OCI-LY3 (cell line): Measurements from ENCODE around the gene METTL23.
"Not testable (repeated sequence)": the region's sequence is repeated elsewhere in the genome, so short reads cannot be mapped to it uniquely, and the experiment has no call there.

Experiments
- H2AFZ ChIP-seq: fragments of 200-600, 300-600 bp; shearing (Covaris generic); 2 replicates; pipeline ENCODE4 v1.6.0; 2014; ENCODE audit warnings: antibody characterized with exemption, low read depth, low read length
- H3K27ac ChIP-seq: fragments of 200-600, 300-600 bp; sonication (generic); 2 replicates; pipeline ENCODE4 v1.5.1; 2014; ENCODE audit warnings: mild to moderate bottlenecking, low read length, moderate library complexity, mixed read lengths
- H3K27me3 ChIP-seq: fragments of 200-600, 300-600 bp; sonication (generic); 2 replicates; pipeline ENCODE4 v1.6.1; 2014; ENCODE audit warnings: low read depth, low read length, mixed read lengths
- H3K36me3 ChIP-seq: fragments of 200-600, 300-600 bp; sonication (generic); replicated peaks from 2 replicates; pipeline ENCODE3; 2014; ENCODE audit warnings: low read depth, low read length, mixed read lengths
- H3K4me1 ChIP-seq: fragments of 300-600, 200-600 bp; sonication (generic); 2 replicates; pipeline ENCODE4 v1.6.1; 2014; ENCODE audit warnings: low read length, mixed read lengths
- H3K4me2 ChIP-seq: fragments of 200-600, 300-600 bp; sonication (generic); 2 replicates; pipeline ENCODE4 v1.6.1; 2014; ENCODE audit warnings: low read length, mixed read lengths
- H3K4me3 ChIP-seq: fragments of 300-600, 200-600 bp; sonication (generic); 2 replicates; pipeline ENCODE4 v1.5.1; 2014; ENCODE audit warnings: antibody characterized with exemption, mild to moderate bottlenecking, low read length, moderate library complexity
- H3K79me2 ChIP-seq: fragments of 300-600, 200-600 bp; shearing (Covaris generic); 2 replicates; pipeline ENCODE4 v1.6.1; 2014; ENCODE audit warnings: mild to moderate bottlenecking, low read length, mixed read lengths
- H3K9ac ChIP-seq: fragments of 300-600, 200-600 bp; shearing (Covaris generic); 2 replicates; pipeline ENCODE4 v1.6.0; 2014; ENCODE audit warnings: mild to moderate bottlenecking, low read length, moderate library complexity
- H3K9me3 ChIP-seq: fragments of 200-600, 300-600 bp; shearing (Covaris generic); 2 replicates; pipeline ENCODE4 v1.6.1; 2014; ENCODE audit warnings: low read length, mixed read lengths; ENCODE audit not compliant: insufficient read depth
- H4K20me1 ChIP-seq: fragments of 200-600, 300-600 bp; sonication (generic); 2 replicates; pipeline ENCODE4 v1.6.1; 2016; ENCODE audit warnings: low read length, mixed read lengths; ENCODE audit not compliant: insufficient read depth
- EZH2phosphoT487 ChIP-seq: fragments of 200-600 bp; shearing (Covaris generic); IDR thresholded peaks from 2 replicates; pipeline ENCODE4 v1.6.1; 2018; ENCODE audit warnings: antibody characterized with exemption, mixed run types, low read depth
- TF ChIP-seq, protein P1 (sequence below): fragments of 200-600, 300-600 bp; sonication (generic); IDR thresholded peaks from 2 replicates; pipeline ENCODE4 v1.5.1; 2014; ENCODE audit warnings: antibody characterized with exemption, low read length, low read depth

METTL23 gene

DNA sequence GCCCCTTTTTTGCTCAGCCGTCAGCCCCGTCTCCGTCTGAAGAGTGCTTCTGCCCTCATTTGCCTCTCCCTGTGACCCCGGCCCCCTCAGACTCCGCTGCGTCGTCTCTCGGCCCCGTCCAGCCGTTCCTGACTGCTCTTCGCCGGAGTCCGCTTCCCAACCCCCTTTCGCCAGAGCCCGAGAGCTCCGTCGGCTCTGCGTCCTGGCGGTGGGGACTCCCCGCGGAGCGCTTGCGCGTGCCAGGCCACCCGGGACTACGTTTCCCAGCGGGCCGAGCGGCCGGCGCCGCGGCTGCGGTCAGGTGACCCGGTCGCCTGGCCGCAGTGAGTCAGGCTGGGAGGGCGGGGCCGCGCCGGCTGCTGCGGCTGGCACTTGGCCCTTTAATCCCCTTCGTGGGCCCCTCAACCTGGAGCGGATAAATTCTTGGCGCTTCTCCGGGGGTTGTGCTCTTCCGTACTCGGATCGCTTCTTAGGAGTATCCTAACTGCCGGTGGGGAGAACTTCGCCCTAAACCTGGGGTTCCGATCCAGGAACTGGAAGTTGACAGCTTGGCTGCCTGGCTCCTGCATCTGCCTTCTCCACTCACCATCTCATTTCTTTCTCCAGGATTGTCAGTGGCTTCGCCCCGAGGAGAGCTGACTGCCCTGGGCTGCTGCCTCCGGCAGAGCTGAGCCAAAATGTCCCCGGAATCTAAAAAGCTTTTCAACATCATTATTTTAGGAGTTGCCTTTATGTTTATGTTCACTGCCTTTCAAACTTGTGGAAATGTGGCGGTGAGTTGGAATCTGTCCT is 11.2 kb downstream of the METTL23 start, which contains the start of gene MFSD11:
MFSD11 (plus strand) TSS at position 444 of the 792 bp plus-strand sequence; CDS start at position 678, 234 bp downstream.
- TF ChIP-seq, protein P1, sequence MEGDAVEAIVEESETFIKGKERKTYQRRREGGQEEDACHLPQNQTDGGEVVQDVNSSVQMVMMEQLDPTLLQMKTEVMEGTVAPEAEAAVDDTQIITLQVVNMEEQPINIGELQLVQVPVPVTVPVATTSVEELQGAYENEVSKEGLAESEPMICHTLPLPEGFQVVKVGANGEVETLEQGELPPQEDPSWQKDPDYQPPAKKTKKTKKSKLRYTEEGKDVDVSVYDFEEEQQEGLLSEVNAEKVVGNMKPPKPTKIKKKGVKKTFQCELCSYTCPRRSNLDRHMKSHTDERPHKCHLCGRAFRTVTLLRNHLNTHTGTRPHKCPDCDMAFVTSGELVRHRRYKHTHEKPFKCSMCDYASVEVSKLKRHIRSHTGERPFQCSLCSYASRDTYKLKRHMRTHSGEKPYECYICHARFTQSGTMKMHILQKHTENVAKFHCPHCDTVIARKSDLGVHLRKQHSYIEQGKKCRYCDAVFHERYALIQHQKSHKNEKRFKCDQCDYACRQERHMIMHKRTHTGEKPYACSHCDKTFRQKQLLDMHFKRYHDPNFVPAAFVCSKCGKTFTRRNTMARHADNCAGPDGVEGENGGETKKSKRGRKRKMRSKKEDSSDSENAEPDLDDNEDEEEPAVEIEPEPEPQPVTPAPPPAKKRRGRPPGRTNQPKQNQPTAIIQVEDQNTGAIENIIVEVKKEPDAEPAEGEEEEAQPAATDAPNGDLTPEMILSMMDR: no peak
- no peak for TF ChIP-seq EZH2phosphoT487
- no peak within 1 kb of the TSS for H2AFZ ChIP-seq
- H3K27ac ChIP-seq: peak within 1 kb of the TSS; percentile 91
- peaks cover 52% of the 10 kb centered on the region for H3K79me2 ChIP-seq
- no peaks in the 10 kb centered on the region for H3K9me3 ChIP-seq
- H3K27me3 ChIP-seq: no peaks in the 10 kb centered on the region
- H3K4me3 ChIP-seq: peak within 1 kb of the TSS; percentile 98
- peak within 1 kb of the TSS; percentile 94 for H3K4me2 ChIP-seq
- H3K4me1 ChIP-seq: peaks cover 28% of the 10 kb centered on the region
- H3K9ac ChIP-seq: peak within 1 kb of the TSS; percentile 99
- H4K20me1 ChIP-seq: peaks cover 33% of the 10 kb centered on the region
- peaks cover 44% of the 10 kb centered on the region for H3K36me3 ChIP-seq

DNA sequence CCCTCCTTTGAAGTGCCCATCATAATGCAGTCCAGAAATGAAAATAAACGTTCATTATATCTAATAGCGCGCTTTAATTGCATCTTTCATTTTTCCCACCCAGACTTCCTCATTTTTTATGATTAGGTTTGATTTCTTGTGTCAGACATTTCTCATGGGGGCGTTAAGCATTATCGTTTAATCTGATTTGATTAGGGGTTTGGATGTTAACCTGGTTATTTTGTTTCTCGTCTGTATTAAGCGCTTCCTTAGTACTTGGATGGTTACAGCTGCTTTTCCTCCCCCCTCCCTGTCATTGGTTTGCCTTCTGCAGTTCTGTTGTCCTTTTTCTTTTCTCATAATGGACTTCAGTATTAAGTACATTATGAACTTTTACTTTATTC is 11.8 kb downstream of the METTL23 start:
- peaks cover 47% of the 10 kb centered on the region for H3K79me2 ChIP-seq
- peak overlapping the region; percentile 96 for H3K9ac ChIP-seq
- H4K20me1 ChIP-seq: peaks cover 27% of the 10 kb centered on the region
- H3K4me3 ChIP-seq: peak overlapping the region; percentile 89
- no peak overlapping the region for H2AFZ ChIP-seq
- H3K4me1 ChIP-seq: peaks cover 22% of the 10 kb centered on the region
- TF ChIP-seq EZH2phosphoT487: no peak
- TF ChIP-seq, protein P1: no peak
- H3K36me3 ChIP-seq: peaks cover 38% of the 10 kb centered on the region
- no peak overlapping the region for H3K27ac ChIP-seq
- H3K27me3 ChIP-seq: no peaks in the 10 kb centered on the region
- no peaks in the 10 kb centered on the region for H3K9me3 ChIP-seq
- H3K4me2 ChIP-seq: peak overlapping the region; percentile 94

DNA sequence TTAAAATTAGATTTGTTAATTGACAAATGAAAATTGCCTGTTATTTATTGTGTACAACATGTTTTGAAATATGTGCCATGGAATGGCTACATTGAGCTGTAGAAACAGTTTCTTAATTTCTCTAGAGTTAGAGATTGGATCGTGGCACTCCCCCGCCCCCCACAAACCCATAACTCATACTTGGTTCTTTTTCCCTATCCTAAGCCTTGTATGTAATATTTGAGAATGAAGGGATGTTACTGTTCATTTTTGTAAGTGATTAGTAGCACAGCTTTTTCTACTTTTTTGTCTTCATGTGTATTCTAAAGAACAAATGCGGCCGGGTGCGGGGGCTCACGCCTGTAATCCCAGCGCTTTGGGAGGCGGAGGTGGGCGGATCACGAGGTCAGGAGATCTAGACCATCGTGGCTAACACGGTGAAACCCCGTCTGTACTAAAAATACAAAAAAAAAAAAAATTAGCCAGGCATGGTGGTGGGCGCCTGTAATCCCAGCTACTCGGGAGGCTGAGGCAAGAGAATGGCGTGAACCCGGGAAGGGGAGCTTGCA is 13.0 kb downstream of the METTL23 start:
- not testable (repeated sequence) for H3K4me3 ChIP-seq, H3K9me3 ChIP-seq, H3K27me3 ChIP-seq, H2AFZ ChIP-seq, H3K9ac ChIP-seq, H3K4me2 ChIP-seq, H3K27ac ChIP-seq
- Histone ChIP-seq H3K79me2 (peaks cover 35% of the 10 kb centered on the region), H3K4me1 (peaks cover 10% of the 10 kb centered on the region), H4K20me1 (peaks cover 15% of the 10 kb centered on the region), H3K36me3 (peaks cover 32% of the 10 kb centered on the region)

DNA sequence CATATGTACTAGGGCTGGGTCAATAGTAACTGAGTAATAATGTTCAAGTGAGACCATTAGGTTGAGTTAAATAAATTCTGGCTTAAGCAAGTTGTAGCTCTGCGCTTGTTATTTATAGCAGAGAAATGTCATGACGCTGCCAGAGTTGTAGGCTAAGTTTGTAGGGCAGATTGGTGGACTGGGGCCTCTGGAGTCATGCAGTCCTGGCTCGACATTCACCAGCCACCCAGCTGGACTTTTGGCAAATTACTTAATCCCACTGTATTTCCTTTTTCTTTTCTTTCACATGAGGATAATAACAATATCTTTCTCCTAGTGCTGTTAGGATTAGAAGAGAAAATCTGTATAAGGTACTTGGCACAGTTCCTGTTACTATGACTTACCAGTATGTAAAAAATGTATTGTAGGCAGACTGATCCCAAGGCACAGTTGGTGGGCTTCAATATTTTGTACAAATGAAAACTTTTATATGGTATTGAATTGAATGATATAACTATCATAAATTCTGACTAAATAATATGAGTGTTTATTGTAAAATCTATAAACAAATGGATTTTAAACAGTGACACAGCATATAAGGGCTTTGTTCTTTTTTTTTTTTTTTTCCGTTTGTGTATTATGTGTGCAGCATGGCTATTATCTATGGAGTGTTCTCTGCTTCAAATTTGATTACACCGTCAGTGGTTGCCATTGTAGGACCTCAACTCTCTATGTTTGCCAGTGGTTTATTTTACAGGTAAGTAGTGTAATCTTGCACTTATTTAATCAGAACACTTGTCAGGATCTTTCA is 13.9 kb downstream of the METTL23 start:
- Histone ChIP-seq H3K4me2 (no peak overlapping the region), H3K4me1 (peaks cover 7% of the 10 kb centered on the region), H3K36me3 (peaks cover 28% of the 10 kb centered on the region), H2AFZ (no peak overlapping the region), H3K9ac (no peak overlapping the region), H3K79me2 (peaks cover 26% of the 10 kb centered on the region), H3K9me3 (no peaks in the 10 kb centered on the region), H3K4me3 (no peak overlapping the region), H3K27ac (no peak overlapping the region), H3K27me3 (no peaks in the 10 kb centered on the region), H4K20me1 (peaks cover 6% of the 10 kb centered on the region)
- TF ChIP-seq, protein P1: no peak
- TF ChIP-seq EZH2phosphoT487: no peak
